DMS 273 treated with DMSO at 0.1 percent for 48 hours (cell line): ENCODE measurements around the gene ST6GALNAC5.
"Not testable (repeated sequence)": the region's sequence is repeated elsewhere in the genome, so short reads cannot be mapped to it uniquely, and the experiment has no call there.

Source experiments
- DNase-seq: peaks from one replicate; lab custom pipeline; 2025; lab: John Stamatoyannopoulos, UW

The ST6GALNAC5 gene

GRCh38 chr1:76867342-76868130 lies at the start of gene ST6GALNAC5:
Gene ST6GALNAC5 (plus strand): TSS chr1:76867480.
- peak; percentile 6 for DNase-seq

DNA sequence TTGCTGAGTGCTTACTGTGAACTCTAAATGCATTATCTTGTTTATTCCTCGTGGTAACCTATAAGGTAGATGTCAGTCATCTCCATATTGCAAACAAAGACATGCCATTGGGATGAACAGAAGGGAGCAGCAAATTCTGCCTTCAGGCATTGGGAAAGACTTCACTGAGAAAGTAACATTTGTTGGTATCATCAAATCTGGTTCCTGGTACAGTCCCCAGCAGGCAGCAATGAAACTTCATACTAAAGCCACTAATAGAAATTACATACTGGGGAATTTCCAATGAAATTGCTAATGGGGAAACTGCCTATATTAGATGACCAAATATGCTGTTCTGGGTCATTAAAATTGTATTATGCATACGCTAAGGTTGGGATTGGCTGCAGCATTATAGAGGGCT lies 47.3 kb upstream of the ST6GALNAC5 start:
- no peak for DNase-seq

- not testable (repeated sequence) for DNase-seq
These were observed 44.3 kb upstream of the ST6GALNAC5 start for GRCh38 chr1:76822961-76823360.

DNA sequence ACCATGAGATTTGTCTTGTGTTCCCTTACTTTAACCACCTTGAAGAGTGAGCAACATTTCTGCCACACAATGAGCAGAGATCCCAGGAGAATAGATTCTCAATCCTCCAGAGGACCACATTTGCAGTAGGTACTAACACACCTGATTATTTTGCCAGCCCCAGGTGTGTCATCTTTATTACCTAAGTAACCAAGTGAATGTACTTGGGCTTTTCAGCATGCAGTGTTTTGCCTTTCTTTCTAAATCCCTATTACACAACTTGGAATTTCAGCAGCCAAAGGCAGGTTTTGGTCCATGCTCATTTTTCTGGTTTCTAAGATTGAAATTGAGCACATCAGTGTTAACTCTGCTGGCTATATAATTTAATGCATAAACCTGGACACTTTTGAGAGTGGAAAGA lies 43.2 kb upstream of the ST6GALNAC5 start:
- no peak for DNase-seq

GRCh38 chr1:76826072-76826845 lies 41.0 kb upstream of the ST6GALNAC5 start:
- no peak for DNase-seq

DNA sequence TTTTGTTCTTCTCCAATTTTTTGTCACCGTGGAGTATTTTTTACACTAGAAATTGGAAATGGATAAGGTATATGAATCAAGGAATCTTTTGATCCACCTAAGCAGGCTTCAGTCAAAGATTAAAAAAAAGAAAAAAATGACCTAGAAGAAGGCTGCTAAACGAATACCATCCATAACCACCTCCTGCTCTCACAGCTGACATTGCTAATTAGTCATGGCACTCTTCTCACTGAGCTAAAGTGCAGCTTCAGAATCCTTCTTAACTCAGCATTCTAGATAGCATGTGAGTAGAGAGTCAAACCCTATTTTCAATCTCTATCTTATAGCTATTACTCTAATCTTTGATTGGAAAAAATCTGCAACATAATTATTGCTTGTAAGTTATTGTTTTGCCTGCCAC lies 40.2 kb upstream of the ST6GALNAC5 start:
- no peak for DNase-seq

- DNase-seq = no peak
These were observed 36.9 kb upstream of the ST6GALNAC5 start for GRCh38 chr1:76830373-76830772.

DNA sequence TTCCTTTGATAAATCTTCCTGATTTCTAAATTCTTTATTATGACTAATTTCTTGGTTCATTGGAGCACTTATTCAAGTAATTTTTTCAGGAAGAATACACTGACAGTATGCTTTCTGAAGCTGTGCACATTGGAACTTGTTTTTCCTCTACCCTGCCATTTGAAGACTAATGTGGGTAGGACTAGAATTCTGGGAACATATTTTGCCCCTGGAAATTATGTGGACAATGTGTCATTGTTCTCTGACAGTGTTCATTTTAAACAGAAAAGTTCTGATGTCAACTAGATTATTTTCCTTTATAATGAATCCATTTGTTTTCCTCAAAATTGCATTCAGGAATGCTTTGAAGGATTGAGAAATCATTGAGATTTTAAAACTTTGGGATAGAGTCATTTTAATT lies 34.8 kb upstream of the ST6GALNAC5 start:
- DNase-seq = no peak

DNA sequence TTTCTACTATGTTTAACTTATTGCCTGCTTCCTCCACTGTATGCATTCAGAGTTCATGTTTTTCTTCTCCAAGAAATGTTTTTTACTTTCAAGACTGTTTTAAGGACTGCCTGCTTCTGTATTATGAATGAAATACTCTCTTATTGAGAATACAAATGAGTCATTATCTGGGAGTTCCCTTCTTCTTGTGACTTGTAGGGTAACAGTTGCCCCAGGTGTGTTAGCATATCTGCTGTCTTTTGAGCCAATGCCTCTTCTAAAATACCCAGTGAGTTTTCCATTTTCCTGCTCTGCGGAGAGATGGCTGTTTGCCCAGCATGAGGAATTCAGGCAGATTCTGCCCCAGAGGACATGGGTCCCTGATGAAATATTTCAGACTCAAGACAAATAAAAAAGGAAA lies 34.1 kb upstream of the ST6GALNAC5 start:
- DNase-seq = no peak

GRCh38 chr1:76833856-76834255 lies 33.4 kb upstream of the ST6GALNAC5 start:
- DNase-seq = no peak

- DNase-seq = no peak
These were observed 32.1 kb upstream of the ST6GALNAC5 start for GRCh38 chr1:76835203-76835602.

GRCh38 chr1:76840278-76840677 lies 27.0 kb upstream of the ST6GALNAC5 start:
- DNase-seq = no peak

DNA sequence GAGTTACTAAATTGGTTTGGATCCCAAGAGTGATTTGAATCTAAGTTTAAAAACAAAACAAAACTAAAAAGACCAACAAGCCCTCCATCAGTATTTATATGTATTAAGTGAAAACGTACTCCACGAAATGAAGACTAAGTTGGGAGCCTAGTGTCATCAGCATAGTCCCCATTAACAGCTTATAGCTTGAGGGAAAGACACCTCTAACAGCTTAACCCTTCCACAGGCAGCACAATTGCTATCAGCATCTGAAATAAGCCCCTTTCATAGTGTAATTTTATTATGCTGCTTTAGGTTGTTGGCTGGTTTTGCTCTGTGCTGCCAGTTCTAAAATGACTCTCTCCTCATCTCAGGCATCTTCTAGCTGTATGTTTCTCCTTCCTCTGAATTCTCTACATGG lies 25.8 kb upstream of the ST6GALNAC5 start:
- no peak for DNase-seq

DNA sequence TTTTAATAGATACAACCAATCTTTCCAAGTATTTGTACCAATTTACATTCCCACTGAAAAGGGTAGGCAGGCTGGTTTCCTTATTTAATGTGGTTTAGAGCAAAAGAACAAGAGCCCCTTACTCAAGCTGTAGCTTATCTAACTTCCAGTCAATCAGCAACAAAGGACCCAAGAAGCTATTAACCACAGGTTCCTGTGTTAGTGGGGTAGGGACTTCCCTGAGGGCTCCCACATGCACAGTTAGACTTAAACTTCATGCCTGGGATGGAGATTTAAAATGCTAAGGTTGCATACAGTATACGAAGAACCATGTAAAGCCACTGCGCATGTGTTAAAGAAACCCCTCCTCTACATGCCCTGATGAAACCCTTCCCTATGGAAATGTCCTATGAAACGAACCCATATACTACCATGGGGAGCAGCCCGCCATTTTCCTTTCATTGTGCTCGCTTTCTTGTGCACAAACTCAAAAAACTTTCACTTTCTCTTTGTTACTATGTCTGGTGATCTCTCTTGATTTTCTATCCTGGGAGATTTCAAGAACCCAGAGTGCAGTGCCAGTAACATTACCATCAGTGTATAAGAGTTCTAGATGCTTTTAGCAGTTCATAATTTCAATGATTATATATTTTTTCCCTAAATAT lies 23.3 kb upstream of the ST6GALNAC5 start:
- no peak for DNase-seq

- DNase-seq = no peak
These were observed 13.0 kb upstream of the ST6GALNAC5 start for GRCh38 chr1:76854255-76854654.

GRCh38 chr1:76856104-76856503 lies 11.2 kb upstream of the ST6GALNAC5 start:
- DNase-seq = no peak

DNA sequence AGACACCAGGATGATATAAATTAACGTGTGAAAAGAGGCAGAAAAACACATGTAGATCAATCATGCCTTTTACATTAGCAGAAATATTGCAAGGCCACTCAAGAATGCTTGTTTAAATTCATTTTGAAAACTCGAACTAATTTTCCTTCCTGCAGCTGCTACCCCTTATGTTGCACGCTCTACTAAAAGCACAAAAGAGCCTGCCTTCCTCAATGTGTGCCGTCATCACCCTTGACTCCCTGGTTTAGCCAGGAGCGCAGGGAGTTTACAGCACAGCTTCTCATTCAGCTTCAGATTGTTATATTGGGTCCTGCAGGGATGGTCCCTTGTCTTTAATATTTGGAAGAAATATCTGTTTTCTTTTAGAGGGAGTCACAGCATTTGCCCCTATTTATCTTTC lies 10.1 kb upstream of the ST6GALNAC5 start:
- no peak for DNase-seq

DNA sequence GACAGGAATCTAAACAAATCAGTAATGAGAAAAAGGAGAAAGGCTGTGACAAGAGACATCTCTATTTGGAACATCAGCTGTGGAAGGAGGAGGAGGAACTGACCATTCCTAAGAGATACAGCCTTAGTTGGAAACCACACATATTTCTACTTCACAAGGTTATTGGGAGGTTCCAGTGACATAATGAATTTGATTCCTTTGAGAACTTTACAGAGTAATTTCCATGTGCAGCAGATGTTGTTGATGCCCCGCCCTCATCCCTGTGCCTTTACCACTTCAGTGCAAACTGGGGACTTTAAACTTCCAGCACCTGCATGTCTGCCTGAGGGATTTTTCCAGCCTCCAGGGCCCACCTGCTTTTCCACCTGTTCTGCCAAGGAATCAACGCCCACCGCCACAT lies 9.3 kb upstream of the ST6GALNAC5 start:
- peak; percentile 49 for DNase-seq

DNA sequence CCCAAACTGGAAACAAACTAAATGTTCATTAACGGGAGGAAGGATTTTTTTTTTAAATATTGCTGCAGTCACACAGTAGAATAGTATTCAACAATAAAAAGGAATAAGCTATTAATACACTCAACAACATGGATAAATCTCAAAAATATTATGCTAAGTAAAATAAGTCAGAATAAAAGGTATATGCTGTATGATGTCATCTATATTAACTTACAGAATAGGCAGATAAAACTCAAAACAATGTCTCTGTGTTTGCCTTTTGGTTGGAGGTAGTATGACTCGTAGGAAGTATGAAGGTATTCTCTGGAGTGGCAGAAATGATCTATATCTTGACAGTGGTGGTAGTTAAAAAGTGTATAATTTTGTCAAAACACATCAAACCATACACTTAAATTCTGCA lies 6.1 kb upstream of the ST6GALNAC5 start:
- DNase-seq = no peak

DNA sequence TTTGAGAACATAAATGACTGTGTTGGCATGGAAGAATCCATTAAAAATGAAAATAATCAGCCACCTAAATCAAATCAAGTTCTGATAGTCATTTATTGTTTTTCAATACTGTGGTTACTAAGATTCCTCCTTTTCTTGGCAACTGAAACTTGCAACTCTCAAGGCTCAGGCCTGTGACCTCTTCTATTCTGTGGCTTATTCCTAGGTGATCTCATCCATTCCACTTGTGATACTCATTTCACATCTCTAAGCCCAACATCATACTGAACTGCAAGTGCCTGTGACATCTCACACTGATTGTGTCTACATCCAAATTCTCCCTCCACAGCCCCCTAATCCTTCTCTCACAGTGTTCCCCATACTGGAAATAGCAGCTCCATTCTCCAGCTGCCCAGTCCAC lies 4.8 kb upstream of the ST6GALNAC5 start:
- DNase-seq = no peak

DNA sequence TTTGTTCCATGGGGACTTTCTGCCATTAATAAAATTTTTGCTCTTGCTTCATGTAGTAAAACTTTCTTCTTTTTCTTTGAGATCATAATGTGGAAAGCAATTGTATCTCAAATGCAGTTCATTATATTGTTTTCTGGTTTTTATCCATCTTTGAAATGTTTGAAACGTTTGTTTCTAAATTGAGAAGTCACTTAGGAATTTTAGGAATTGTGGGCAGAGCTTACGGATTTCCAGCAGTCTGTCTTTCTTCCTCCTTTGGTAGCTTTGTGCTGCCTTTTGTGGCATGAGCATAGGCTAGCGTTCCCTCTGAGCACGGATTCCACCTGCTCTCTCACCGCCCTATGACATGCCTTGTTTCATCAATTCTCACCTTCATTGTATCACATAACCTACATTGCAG lies 2.9 kb upstream of the ST6GALNAC5 start:
- no peak for DNase-seq

DNA sequence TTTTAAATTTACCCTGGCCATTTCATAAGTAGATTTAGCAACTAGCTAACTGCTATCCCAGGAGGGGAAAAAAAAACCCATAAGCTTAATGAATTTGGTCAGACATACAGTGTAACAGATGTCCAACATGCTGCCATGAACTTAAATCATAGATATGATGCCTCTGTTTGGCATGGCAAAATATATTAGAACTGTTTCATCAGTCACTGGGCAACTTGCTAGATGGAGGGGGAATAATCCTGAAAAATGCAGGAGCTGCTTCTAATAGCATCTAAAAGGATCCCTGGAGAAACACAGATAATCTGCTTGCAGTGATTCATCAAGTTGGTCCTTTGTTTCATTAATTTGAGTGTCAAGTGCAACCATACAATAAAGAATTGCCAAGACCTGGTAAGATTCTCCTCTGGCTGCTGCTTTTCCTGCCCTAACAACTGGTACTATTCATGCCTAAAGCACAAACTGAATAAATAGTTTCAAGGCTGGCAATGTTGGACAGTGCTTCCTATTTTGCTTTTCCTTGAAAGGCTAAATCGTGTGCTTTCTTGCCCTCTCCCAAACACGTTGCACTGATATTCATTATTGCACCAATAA lies 1.5 kb upstream of the ST6GALNAC5 start:
- no peak for DNase-seq

DNA sequence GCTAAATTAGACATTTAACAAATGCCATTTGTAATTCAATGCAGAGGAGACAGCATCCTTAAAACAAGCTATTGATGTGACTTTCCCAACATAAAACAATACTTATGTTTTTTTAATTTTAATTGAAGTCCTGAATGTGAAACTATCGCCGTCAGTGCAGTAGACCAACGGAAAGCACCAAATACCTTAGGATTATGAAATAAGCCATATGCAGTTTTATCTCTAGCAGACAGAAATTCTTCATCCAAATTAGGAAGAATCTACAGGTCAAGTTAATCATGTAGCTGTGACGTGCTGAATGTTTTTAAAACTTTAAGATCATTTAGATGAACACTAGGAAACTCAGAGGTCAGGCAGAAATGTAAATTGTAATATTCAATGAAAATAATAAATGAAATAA lies 714 bp upstream of the ST6GALNAC5 start:
- DNase-seq = no peak
